EH (cell line): Measurements from ENCODE around the gene ZNF385A.
A peak's percentile ranks its signal among the peaks of the same experiment; 100 is the strongest.

Experiments used
- DNase-seq: peaks from one replicate; pipeline ENCODE4 v3.0.0-alpha.2; 2015; ENCODE audit warnings: low read depth

Gene ZNF385A

GRCh38 chr12:54384591-54385041 lies at the start of gene ZNF385A:
ZNF385A (minus strand) TSS chr12:54384733; CDS start chr12:54384514, 219 bp downstream.
- no peak for DNase-seq

- no peak for DNase-seq
Measured at GRCh38 chr12:54432815-54433164, 48.3 kb upstream of the ZNF385A start.

- DNase-seq = peak; percentile 89
Measured at GRCh38 chr12:54431911-54432814, 47.6 kb upstream of the ZNF385A start.

GRCh38 chr12:54430471-54431069 lies 46.0 kb upstream of the ZNF385A start:
- no peak for DNase-seq

- no peak for DNase-seq
Measured at GRCh38 chr12:54429014-54429471, 44.5 kb upstream of the ZNF385A start.

- DNase-seq = peak; percentile 74
Measured at GRCh38 chr12:54428050-54429013, 43.8 kb upstream of the ZNF385A start.

GRCh38 chr12:54427106-54427505 lies 42.6 kb upstream of the ZNF385A start:
- DNase-seq = no peak

- DNase-seq = no peak
Measured at GRCh38 chr12:54426690-54427089, 42.2 kb upstream of the ZNF385A start.

- DNase-seq = no peak
Measured at GRCh38 chr12:54425702-54426101, 41.2 kb upstream of the ZNF385A start.

- no peak for DNase-seq
Measured at GRCh38 chr12:54424224-54424623, 39.7 kb upstream of the ZNF385A start.

- DNase-seq = no peak
Measured at GRCh38 chr12:54423816-54424150, 39.2 kb upstream of the ZNF385A start.

- DNase-seq = no peak
Measured at GRCh38 chr12:54421879-54422250, 37.3 kb upstream of the ZNF385A start.

- peak; percentile 64 for DNase-seq
Measured at GRCh38 chr12:54421175-54421878, 36.8 kb upstream of the ZNF385A start.

GRCh38 chr12:54420766-54421144 lies 36.2 kb upstream of the ZNF385A start:
- peak; percentile 41 for DNase-seq

GRCh38 chr12:54419088-54419887 lies 34.8 kb upstream of the ZNF385A start, which contains the start of gene ITGA5:
ITGA5 (minus strand) TSS chr12:54419266; CDS start chr12:54419198, 68 bp downstream.
- DNase-seq = peak; percentile 83

GRCh38 chr12:54418441-54419087 lies 34.0 kb upstream of the ZNF385A start:
- no peak for DNase-seq

- peak; percentile 50 for DNase-seq
Measured at GRCh38 chr12:54417712-54418440, 33.3 kb upstream of the ZNF385A start.

- no peak for DNase-seq
Measured at GRCh38 chr12:54416687-54417603, 32.4 kb upstream of the ZNF385A start.
